HFFc6 (cell line): Measurements from ENCODE around the gene CRISP2. TPM values are rescaled to one million over a fixed set of nuclear protein-coding genes. Genes with fewer than 3 reads are reported as not detected.

Experiments used
- DNase-seq: peaks from one replicate; pipeline ENCODE4 v3.0.0-alpha.2; 2018
- H3K27ac Mint-ChIP-seq: 2 replicates; pipeline ENCODE4 v1.8.0; 2020; ENCODE audit warnings: mild to moderate bottlenecking, mixed read lengths
- H3K27me3 Mint-ChIP-seq: 2 replicates; pipeline ENCODE4 v1.8.0; 2021; ENCODE audit warnings: mild to moderate bottlenecking, moderate library complexity, mixed read lengths; ENCODE audit not compliant: insufficient read depth
- H3K36me3 Mint-ChIP-seq: 2 replicates; pipeline ENCODE4 v1.8.0; 2021; ENCODE audit warnings: low read depth, mixed read lengths
- H3K4me1 Mint-ChIP-seq: 2 replicates; pipeline ENCODE4 v1.8.0; 2020; ENCODE audit warnings: low read depth, mixed read lengths
- H3K4me3 Mint-ChIP-seq: 2 replicates; pipeline ENCODE4 v1.8.0; 2020; ENCODE audit warnings: mild to moderate bottlenecking, moderate library complexity, mixed read lengths
- H3K9me3 Mint-ChIP-seq: 2 replicates; pipeline ENCODE4 v1.8.0; 2020; ENCODE audit warnings: mild to moderate bottlenecking, mixed read lengths
- total RNA-seq, 6 experiments: library from RNA; stranded (reverse); fragmentation: NEBNext Ultra II Directional; extraction: Animal tissue kit (Norgen Biotek cat#: 25700); gene quantifications; 2 replicates in 1 of 6; 3 replicates in 5 of 6; pipeline ENCODE4 v1.2.3, GENCODE V29; 2021
- TF ChIP-seq, protein P1 (sequence below): fragments of 200-600 bp; sonication (generic); IDR thresholded peaks from 2 replicates; pipeline ENCODE4 v1.5.0; 2021; ENCODE audit warnings: antibody characterized with exemption, mild to moderate bottlenecking

CRISP2 gene
- total RNA-seq, 6 experiments from 2014 or later: not detected

DNA sequence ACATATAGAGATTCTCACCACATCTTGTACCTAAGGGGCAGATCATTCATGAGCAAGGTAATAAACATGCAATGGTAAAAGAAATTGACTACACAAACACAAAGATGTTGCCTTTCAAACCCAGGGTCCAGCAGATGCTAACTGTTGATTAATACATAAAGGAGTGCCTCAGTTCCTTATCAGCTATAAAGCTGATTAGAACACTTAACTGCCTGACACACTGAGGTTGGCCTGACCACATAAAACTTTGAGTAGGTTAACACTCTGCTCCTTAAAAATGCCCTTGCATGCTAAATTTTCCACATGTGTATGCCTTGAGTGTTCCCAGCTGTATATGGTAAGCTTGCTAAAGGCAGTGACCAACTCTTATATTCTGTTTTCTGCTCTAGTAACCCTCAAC is 14.9 kb downstream of the CRISP2 start:
- TF ChIP-seq, protein P1, sequence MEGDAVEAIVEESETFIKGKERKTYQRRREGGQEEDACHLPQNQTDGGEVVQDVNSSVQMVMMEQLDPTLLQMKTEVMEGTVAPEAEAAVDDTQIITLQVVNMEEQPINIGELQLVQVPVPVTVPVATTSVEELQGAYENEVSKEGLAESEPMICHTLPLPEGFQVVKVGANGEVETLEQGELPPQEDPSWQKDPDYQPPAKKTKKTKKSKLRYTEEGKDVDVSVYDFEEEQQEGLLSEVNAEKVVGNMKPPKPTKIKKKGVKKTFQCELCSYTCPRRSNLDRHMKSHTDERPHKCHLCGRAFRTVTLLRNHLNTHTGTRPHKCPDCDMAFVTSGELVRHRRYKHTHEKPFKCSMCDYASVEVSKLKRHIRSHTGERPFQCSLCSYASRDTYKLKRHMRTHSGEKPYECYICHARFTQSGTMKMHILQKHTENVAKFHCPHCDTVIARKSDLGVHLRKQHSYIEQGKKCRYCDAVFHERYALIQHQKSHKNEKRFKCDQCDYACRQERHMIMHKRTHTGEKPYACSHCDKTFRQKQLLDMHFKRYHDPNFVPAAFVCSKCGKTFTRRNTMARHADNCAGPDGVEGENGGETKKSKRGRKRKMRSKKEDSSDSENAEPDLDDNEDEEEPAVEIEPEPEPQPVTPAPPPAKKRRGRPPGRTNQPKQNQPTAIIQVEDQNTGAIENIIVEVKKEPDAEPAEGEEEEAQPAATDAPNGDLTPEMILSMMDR: no peak
- no peaks in the 10 kb centered on the region for H3K4me1 Mint-ChIP-seq
- H3K27ac Mint-ChIP-seq: no peak overlapping the region
- no peak overlapping the region for H3K4me3 Mint-ChIP-seq
- no peak for DNase-seq
- peaks cover 28% of the 10 kb centered on the region for H3K9me3 Mint-ChIP-seq
- no peaks in the 10 kb centered on the region for H3K27me3 Mint-ChIP-seq
- no peaks in the 10 kb centered on the region for H3K36me3 Mint-ChIP-seq

DNA sequence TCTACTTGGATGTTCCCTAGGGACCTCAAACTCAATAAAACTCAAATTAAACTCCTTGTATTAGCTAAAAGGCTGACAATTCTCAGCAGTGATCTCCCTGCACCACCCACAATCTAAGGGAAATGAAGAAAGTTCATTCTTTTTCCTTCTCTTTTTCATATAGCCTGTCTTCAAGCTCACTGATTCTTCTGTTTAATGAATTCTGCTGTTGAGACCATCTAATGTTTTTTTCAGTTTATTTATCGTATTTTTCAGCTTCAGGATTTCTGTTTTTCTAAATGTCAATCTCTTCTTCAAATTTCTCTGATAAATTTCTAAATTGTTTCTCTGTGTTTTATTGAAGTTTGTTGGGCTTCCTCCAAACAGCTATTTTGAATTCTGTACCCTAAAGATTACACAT is 19.8 kb downstream of the CRISP2 start:
- no peak overlapping the region for H3K4me3 Mint-ChIP-seq
- H3K27me3 Mint-ChIP-seq: peaks cover 3% of the 10 kb centered on the region; the same call in 1 of the 2 replicates
- H3K4me1 Mint-ChIP-seq: no peaks in the 10 kb centered on the region
- DNase-seq: no peak
- H3K27ac Mint-ChIP-seq: no peak overlapping the region
- no peaks in the 10 kb centered on the region for H3K36me3 Mint-ChIP-seq
- TF ChIP-seq, protein P1: no peak
- peaks cover 34% of the 10 kb centered on the region for H3K9me3 Mint-ChIP-seq

DNA sequence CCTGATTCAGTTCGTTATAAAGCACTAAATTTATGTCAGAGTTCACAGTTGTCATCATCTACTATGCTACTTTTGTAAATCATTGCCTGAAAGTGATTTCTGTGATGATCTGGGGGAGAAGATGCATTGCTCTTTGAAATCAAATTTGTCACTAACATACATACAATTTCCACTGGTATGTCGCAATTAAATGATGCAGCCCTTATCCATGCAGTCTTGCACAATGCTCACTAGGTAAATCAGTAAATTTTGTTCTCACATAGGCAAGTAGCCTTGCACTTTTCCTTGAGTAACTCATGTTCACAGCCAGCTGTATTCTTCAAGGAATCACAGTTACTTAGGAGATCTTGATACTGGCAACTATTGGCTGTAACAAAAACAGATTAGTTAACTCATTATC is 20.8 kb downstream of the CRISP2 start:
- Mint-ChIP-seq H3K9me3 (peaks cover 36% of the 10 kb centered on the region), H3K4me3 (no peak overlapping the region), H3K36me3 (no peaks in the 10 kb centered on the region), H3K27me3 (peaks cover 3% of the 10 kb centered on the region; the same call in 1 of the 2 replicates), H3K4me1 (no peaks in the 10 kb centered on the region), H3K27ac (no peak overlapping the region)
- DNase-seq: no peak
- TF ChIP-seq, protein P1: no peak

DNA sequence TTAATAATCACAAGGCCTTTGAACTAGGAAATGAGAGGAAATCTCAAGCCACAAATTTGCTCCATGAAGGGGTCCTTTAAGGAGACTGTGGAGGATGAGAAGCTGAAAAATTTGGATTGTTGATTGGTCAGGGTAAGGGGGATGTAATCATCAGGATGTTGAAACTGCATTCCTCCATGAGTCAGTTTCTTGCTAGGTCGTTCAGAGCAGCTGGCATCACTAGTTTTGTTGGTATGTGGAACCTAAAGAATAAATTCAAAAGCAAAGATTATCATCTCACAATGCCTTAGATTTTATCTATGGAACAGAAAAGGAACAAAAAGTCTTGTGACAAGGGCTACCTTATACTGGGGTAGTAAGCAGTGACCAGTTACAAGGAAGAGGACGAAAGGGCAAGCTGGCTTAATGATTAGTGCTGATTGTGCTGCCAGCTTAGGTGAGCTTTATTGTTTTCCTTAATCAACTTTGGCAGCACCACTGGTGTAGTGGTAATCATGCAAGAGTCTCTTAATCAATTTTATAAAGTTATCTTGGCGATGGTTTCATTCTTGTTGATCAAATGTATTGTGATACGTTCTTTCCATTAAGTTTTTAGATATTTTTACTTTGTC is 36.6 kb downstream of the CRISP2 start:
- no peak overlapping the region for H3K27ac Mint-ChIP-seq
- TF ChIP-seq, protein P1: no peak
- peaks cover 21% of the 10 kb centered on the region for H3K9me3 Mint-ChIP-seq
- H3K27me3 Mint-ChIP-seq: no peaks in the 10 kb centered on the region; the same call in 1 of the 2 replicates
- no peaks in the 10 kb centered on the region for H3K36me3 Mint-ChIP-seq
- H3K4me3 Mint-ChIP-seq: no peak overlapping the region
- H3K4me1 Mint-ChIP-seq: no peaks in the 10 kb centered on the region
- DNase-seq: no peak

DNA sequence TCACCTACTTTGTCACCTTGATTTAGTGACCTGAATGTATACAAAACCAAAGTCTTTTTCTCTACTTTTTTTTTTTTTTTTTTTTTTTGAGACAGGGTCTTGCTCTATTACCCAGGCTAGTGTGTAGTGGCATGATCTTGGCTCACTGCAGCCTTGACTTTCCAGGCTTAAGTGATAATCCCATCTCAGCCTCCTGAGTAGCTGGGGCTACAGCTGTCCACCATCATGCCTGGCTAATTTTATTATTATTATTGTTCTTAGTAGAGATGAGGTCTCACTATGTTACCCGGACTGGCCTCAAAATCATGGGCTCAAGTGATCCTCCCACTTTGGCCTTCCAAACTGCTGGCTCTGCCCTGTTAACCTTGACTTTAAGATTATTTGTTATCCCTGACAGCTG is 37.5 kb downstream of the CRISP2 start:
- no peaks in the 10 kb centered on the region; the same call in 1 of the 2 replicates for H3K27me3 Mint-ChIP-seq
- H3K36me3 Mint-ChIP-seq: no peaks in the 10 kb centered on the region
- TF ChIP-seq, protein P1: no peak
- H3K4me1 Mint-ChIP-seq: no peaks in the 10 kb centered on the region
- H3K9me3 Mint-ChIP-seq: peaks cover 28% of the 10 kb centered on the region
- no peak overlapping the region for H3K27ac Mint-ChIP-seq
- DNase-seq: no peak
- no peak overlapping the region for H3K4me3 Mint-ChIP-seq
